Activated T-helper 1 cell treated with anti-CD3 and anti-CD28 coated beads, Interleukin-2, amount 50 U/mL, for 16 hours (primary cell): ENCODE data around the gene PBX1.

Experiments used
- DNase-seq, 2 donors: peaks; one replicate each; pipeline ENCODE4 v3.0.0-alpha.2; 2020; ENCODE audit warnings: low read depth in 1 of 2, low spot score in 1 of 2

The PBX1 gene

DNA sequence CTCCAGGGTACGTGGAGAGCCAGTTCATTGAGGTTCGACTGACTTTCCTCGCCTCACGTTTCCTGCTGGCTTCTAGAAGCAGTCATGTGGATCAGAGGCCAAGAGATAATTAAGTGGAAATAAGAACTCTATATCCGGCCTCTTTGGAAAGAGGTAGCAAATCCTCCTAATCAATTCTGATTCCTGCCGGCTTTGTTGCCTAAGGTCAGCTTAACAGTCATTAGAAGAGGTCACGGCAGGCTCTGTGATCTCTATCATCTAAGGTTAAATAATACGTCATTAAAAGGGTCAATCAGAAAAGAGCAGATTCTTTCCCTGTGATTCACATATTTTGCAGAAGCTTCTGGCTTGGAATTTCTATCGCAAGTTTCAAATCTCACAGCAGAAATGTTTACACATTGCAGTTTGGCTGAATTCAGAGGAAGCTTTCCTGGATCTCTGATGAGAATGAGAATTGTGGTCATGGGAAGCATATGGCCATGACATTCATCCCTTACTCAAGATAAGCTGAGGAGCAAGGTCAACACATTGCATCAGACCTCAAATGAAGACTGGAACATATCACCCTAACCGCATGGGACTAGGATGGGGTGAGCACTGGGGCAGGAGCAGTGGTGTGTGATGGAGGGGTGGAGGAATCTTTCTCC lies 189.4 kb downstream of the PBX1 start:
- DNase-seq: no peak

DNA sequence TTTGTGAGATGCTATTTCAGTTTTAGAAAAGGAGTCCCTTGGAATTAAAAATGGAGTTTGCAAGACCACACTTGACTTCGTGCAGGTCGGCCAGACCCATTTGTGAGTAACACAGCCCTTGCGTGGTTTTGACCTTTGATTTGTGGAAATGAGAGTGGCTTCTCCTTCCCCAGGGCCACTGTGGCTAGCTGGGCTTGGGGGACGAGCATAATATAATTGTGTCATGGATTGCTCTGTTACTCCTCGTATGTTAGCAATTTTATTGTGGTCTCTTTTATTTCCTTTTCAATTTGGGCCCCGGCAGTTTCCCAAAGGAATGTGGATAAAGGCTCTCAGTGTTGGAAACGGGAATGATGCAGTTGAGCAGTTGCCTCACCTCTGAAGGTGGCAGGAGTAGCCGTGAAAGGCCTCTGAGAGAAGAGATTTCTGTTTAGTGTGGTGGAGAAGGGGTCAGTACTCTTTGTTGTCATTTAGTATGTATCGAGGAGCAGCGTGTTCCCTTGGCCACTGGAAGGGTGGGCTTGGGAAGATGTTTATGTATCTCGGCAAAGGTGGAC lies 194.6 kb downstream of the PBX1 start:
- no peak for DNase-seq

DNA sequence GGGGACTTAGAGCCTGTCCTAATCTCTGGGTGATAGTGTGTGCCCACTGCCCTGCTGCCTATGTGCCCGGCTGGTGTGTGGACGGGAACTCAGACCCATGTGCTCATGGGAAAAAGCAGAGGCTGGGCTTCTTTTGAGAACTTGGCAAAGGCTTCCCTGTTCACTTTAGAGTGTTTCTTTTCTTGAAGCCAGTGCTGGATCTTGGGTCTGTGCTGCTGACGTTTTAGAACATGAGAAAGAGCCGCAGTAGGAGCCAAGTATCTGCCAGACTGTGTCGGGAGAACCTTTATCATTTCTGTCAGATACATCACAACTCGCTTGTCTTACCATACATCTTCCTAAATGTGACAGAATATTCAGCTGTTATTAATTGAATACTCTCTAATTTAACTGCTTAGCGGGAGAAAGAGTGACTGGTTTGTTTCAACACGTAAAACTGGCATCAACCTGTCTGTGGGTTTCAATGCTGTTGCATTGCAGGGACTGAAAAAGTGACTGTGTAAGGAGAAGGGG lies 195.2 kb downstream of the PBX1 start:
- no peak for DNase-seq

DNA sequence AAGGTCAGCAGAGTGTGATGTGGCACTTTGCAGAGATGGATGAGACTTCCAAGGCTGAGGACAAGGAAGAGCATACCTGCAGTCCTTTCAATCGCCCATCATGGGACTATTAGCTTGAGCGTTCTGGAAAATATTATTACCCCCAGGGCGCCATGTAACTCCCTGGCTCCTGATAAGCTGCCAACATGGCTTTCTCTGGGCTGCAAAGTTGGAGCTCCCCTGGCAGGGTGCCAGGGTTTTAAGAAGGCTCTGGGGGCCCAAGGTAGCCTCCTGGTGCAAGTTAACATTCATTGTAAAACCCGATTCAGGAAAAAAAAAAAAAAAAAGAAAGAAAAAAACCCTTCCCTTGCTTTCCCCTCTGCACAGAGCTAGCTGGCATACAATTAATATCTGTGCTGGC lies 196.7 kb downstream of the PBX1 start:
- no peak for DNase-seq

DNA sequence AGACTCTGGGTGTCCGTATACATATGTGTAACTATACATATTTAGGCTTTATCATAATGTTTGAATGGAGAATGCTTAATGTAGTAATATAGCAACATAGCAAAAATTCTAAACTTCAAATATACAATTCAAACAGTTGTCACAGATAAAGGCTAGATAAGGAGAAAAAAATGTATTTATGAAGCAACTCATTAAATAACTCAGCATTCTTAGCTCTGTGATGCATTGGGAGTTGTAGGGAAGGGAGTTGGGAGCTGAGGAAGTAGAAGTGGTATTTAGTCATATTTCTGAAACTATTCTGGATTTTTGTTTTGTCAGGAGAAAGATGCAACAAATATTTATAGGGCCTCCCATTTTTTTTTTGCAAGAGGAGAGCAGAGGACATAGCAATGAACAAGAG lies 197.8 kb downstream of the PBX1 start:
- no peak for DNase-seq

DNA sequence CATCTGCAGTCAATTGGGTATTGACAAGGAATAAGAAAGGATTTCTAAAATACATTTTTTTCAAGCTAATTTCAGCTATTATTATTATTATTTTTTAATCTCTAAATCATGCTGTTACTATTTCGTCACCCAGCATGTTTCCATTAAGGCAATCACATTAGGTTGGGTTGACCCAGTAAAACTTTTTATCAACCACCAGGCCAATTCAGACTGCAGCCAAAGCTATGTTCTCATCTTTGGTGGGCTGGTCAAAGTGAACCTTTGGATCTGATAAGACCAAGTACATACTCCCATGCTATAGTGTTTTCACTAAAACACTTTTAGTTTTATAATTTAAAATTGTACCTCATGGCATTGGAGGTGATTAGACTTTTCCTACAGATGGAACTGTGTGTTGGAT lies 198.6 kb downstream of the PBX1 start:
- DNase-seq: no peak

DNA sequence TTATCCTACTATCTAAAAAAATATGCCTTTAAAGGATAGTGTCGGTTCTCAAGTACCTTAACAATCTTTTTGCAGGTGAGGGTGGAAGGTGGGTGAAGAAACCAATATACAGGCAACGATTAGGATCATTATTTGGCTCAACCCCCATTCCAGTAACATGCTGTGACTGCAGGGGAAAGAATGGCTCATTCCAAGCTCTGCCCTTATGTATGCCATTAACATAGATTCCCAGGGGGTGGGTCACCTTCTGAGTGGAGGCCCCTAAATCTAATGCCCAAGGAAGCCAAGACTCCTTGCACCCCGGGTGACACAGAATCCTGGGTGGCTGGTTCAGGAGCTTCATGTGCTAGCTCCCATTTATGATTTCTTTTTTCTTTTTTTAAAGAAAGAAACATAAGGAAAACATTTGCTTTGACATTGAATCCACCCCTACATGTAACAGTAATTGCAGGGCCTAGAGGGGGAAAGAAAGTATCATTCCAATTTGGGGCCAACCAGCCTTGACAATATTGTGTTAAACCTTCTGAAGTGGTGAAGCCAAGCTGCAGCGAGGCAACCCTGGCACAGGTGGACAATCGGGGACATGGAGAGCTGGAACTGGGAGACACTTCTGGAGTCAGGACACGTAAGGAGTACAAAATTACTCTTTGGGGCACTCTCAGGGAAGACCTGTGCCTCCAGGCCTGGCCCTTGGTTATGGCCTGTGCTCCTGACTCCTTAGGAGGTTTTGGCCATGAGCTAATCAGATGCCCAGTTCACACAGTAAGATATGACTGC lies 200.3 kb downstream of the PBX1 start:
- no peak for DNase-seq

DNA sequence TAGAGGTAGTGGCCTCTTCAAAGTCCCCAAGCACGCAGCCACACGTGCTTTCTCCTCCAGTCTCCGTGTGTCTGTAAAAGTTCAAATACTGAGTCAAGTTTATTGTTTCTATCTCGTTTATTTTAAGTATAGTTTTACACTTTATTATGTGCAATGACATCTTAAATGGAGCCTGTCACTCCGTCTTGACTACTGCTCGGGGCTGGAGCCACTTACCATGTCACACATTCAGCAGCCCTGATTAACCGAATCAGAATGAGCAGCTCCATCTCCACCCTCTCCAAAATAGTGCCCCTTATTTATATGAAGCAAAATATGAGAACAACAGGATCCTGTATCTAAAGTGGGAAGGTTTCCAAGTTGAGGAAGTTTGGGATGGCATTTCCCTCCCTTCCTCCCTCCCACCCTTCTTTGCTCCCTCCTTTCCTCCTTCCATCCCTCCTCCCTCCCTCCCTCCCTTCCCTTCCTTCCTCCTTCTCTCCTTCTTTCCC lies 201.0 kb downstream of the PBX1 start:
- DNase-seq: no peak

DNA sequence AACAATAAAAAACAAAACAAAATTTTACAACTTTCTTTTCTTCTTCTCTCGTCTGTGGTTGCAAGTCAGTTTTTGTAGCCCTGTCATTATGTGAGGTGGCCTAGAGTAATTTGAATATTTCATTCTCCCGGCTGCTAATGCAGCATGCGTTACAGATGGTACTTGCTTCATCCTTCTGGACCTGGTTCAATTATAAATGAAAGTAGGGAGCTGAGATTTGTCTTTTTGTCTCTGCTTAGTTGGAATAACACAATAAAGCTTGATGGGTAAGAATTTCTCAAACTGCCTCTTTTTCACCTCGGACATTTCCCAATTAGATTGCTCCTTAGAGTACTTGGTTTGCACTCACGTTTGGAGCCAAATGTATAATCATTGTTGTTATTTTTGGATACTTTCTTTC lies 201.6 kb downstream of the PBX1 start:
- DNase-seq: no peak

DNA sequence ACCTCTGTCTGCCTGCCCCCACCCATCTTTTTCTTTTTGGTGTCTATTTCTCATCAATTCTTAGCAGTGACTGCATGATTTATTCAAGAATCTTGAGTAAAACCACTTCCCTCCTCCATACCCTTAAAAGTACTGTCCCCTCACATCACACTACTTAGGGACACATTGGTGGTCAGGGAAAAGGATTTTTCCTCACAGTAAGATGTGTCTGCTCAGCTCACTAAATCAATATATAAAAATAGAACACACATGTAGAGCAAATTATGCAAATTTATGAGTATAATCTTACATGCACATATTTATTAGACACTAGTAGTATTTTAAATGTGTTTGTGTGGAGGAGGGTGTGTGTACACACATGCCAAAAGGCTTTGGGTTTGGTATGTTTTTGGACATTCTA lies 202.0 kb downstream of the PBX1 start:
- DNase-seq: no peak

DNA sequence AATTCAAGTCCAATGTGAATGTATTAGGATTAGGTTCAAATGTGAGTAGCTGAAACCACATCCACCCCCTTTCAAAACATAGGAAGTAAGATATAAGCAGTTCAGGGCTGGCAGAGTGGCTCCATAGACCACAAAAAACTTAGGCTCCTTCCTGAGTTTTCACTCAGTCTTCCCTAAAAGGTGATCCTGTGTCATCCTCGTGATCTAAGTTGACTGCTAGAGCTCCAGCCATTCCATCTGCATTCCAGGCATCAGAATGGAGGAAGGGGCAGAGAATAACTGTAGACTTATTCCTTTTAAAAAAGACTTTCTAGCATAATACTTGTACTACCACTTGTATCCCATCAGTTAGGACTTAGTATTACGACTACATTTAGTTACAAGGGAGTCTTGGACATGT lies 204.1 kb downstream of the PBX1 start:
- DNase-seq: no peak

DNA sequence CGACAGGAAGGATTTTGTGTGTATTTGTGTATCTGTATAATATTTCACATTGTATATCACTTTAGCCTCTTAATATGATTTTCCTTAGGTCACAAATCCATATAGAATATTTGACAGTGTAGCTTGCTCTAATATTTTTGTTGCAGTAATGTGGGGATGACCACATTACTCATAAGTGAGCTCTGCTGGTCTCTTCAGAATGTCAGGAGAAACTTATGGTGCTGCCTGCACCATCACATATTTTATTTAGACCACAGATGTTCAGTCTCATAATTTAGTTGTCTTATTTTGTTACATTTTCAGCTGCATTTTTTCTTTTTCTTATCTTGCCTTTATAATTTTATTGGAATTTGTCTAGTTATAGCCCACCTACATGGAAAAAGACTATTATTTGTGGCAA lies 205.3 kb downstream of the PBX1 start:
- no peak for DNase-seq

DNA sequence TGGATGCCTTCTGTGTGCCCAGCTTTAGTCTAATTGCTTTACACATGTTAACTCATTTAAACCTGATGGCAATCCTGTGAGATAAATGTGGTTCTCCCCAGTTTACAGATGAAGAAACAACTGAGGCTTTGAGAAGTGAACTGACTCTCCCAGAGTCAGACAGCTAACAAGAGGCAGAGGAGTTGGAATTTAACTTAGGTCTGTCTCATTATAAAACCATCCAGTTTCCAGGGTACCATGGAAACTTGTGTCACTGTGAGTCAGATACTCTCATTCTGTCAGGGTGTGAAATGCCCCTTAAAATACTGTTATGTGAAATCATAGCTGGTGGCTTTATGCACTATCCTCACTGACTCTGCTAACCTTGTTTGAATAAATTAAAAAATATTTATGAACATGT lies 206.6 kb downstream of the PBX1 start:
- DNase-seq: no peak

DNA sequence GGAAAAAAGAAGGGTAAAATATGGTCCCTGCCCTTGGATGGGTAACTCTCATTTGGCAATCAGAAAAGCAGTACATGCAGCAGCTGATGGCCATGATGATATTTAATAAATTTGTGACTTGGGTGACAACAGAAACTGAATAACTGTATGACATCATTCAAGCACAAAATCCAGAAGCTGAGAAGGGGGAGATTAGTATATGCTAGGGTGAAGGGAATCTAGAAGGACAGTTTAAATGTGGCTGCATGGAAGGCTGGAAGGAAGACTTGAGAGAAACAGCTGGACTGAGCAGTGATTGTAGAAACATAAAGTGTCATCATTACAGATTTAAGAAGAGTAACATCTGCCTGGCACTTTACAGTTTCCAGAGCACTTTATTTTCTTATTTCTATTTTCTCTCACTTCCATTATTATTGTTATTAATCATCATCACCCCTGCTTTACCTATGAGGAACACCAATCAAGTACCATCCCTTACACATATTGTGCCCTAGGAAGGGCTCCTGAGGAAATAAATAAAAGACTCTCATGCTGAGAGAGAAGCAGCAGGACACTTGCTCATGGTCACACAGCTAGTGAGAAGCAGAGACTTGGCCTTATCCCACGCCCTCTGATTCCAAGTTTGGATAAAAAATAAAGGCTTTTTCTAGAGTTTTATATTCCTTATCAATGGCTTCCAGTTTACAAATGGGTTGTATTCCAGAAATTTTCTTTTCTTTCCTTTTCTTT lies 207.2 kb downstream of the PBX1 start:
- DNase-seq: no peak

DNA sequence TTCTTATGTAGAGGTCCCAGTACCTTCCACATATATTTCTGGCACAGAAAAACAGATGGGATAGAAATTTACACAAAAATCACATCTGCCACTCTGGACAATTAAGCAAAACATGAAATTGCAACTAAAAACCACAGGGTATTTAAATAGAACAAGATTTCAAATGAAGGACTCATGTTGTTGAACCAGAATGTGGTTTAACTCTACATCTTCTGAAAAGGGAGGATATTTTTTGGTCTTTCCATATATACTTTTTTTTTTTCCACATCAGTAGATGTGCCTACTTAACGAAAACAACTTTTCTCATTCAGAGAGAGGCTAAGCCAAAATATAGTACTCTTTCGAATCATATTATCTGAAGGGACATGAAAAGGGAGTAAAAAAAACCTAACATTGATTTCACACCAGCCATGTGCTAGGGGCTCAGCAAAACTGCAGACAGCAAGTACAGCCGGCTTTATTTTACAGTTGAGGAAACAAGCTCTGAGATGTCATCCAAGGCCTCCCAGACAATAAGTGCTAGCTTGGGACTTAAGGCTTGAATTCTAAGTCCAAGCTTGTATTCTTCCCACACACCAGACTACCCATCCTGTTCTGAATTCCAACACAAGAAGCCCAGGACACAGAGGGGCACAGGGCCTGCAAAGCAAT lies 208.9 kb downstream of the PBX1 start:
- no peak for DNase-seq

DNA sequence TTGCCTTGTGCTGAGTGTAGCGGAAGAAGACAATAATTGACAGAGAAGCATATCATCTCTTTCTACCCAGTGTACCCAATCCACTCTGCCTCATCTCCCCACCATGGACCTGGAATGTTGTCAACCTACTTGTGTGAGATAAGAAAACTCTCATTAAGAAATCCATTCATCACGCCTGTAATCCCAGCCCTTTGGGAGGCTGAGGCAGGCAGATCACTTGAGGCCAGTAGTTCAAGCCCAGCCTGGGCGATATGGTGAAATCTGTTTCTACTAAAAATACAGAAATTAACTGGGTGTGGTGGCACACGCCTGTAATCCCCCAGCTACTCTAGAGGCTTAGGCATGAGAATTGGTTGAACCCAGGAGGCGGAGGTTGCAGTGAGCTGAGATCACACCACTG lies 209.6 kb downstream of the PBX1 start:
- DNase-seq: no peak

DNA sequence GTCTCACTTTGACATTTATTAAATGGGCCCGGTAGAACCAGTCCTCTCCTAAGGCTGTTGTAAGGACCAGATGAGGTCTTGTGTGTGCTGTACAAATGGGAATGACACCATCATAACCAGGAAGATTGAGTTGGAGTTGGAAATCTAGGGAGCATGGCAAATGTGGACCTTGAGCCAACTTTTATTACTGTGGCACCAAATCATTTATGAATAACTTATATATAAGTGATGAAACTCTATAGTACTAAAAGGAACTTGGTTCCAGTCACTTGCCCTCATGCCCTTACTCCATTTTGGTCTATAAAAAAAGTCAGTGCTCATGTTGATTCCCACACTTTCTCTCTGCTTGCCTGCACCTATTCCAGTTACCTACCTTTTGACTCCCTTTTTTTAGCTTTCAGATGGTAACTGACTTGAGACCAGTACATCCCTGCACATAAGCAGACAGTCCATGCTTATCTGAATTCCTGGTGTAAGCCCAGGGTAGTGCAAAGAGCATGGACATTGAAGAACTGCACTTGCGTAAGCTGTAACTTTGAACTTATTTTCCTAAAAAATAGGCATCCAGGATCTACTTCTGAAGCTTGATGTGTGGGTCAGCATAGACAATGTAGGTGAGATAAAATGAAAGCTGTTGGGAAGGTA lies 210.6 kb downstream of the PBX1 start:
- DNase-seq: no peak

DNA sequence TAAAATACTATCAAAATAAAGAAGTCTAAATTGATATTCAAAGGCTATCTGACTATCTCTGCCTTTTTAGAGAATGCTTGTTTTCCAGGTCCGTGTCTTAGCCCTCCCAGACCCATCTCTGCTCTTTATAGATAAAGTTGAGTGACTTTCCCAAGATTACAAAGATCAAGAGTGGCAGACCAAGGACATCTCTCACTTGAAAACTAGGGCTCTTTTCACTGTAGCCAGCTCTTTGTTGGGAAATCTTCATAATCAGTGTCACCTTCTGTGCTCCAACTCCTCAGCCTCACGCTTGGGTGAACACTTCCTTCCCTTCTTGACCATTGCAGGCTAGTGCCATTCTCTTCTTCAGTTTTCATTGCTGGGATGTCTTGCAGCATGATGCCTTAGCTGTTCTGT lies 211.1 kb downstream of the PBX1 start:
- no peak for DNase-seq

DNA sequence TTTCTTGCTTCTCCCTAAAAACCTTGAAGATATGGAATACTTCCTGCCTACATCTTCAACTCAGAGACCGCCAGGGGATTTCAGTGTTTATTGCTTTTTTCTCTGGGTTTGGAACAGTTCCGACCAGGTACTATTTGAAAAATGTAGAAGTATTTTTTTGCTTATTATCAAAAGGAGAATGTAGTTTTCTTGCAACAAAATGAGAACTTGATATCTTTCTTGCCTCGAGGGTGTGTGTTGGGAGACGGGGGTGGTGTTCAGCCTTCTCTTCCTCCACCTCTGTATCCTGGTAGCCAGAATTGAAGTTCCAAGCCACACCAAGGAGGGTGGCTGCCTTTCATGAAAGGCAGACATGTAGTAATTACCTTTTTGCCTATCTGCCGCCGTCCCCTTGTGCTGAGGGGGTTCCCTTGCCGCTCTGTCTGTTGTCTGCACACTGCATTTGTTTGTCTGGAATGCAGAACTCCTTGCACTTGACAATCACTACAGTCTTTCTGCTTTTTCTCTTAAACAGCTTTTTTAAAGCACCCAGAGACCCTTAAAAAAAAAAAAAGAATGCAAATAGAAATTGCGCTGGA lies 212.1 kb downstream of the PBX1 start:
- DNase-seq: no peak

DNA sequence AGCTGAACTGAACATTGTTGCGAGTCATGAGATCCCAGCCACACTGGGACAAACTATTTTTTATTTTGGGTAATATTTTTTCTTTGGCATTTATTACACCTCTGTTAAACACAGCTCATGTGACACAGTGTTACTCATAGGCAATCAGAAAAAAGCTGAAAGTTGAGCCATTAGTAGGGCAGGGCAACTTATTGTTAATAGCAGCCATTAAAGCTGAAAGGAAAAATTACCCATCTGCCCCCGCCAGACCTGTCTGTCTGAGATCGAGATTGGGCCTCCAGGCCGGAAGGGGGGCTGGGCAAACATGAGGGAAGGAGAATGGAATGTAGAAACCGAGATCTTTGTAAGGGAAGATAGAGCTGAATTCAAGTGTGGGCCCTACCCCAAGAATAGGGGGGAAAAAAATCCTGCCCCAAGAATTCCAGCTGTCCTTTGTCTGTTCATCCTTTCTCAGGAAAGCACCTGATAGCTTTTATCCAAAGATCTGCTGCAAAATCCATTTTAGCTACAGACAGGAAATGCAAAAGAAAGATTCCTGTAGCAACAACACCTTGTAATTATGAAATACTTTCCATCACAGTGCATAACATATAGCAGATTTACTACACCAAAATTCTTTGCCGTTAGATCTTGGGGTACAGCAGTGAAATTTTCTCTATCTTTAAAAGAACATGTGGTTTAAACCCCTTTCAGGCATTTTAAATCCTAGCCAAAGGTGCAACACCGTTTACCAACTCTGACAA lies 212.8 kb downstream of the PBX1 start:
- no peak for DNase-seq
